ENCODE data around the gene CDH6. TPM values are rescaled to one million over a fixed set of nuclear protein-coding genes. Genes with fewer than 3 reads are reported as not detected.

Gene CDH6
- total RNA-seq, 1 experiment from 2014 or later = not detected

GRCh38 chr5:31329715-31330114 lies 136.2 kb downstream of the CDH6 start:
- no peaks in the 10 kb centered on the region for H3K27me3 ChIP-seq (ENCODE audit: insufficient read depth, low read depth)
- no peaks in the 10 kb centered on the region for H3K79me2 ChIP-seq (ENCODE audit: low read depth)
- H3F3A ChIP-seq (ENCODE audit: insufficient read depth, low read depth) = no peaks in the 10 kb centered on the region
- H3K9me2 ChIP-seq (ENCODE audit: insufficient read depth) = no peaks in the 10 kb centered on the region
- intact Hi-C loops (cut with micrococcal nuclease; ENCODE audit: unreplicated experiment) = no loop called here
- no peak overlapping the region for H3K4me3 ChIP-seq
- H3K36me3 ChIP-seq (ENCODE audit: low read depth) = no peaks in the 10 kb centered on the region
- no peak overlapping the region for H2AFZ ChIP-seq
- BruUV-seq (replicated peaks) = no TSS peak
- no peaks in the 10 kb centered on the region for H4K20me1 ChIP-seq (ENCODE audit: insufficient read depth)
- H3K9me3 ChIP-seq (ENCODE audit: insufficient read depth, low read depth) = no peaks in the 10 kb centered on the region
- no peak overlapping the region for H3K27ac ChIP-seq
- DNase-seq = no peak
- no peak overlapping the region for H3K4me2 ChIP-seq
- no peaks in the 10 kb centered on the region for H3K4me1 ChIP-seq (replicated peaks; ENCODE audit: insufficient read depth)
- TF ChIP-seq CTCF (conservative IDR thresholded peaks at IDR 0.05) = no peak
- TF ChIP-seq EZH2 (IDR thresholded peaks at IDR 0.05; ENCODE audit: low read depth) = no peak
- POLR2A ChIA-PET (ENCODE audit: unreplicated experiment) = no interaction called here
- CTCF ChIA-PET = interaction anchor here (0.9 kb wide), 1 partner anchor 156 kb away, joined by 6 read pairs; no protein-coding TSS in a partner anchor

GRCh38 chr5:31332160-31332559 lies 138.7 kb downstream of the CDH6 start:
- TF ChIP-seq CTCF (conservative IDR thresholded peaks at IDR 0.05) = no peak
- no peak for TF ChIP-seq EZH2 (IDR thresholded peaks at IDR 0.05; ENCODE audit: low read depth)
- POLR2A ChIA-PET (ENCODE audit: unreplicated experiment) = no interaction called here
- CTCF ChIA-PET = interaction anchor here (0.7 kb wide), 1 partner anchor 50 kb away, joined by 4 read pairs; no protein-coding TSS in a partner anchor

GRCh38 chr5:31333475-31333874 lies 140.0 kb downstream of the CDH6 start:
- no peaks in the 10 kb centered on the region for H3K9me3 ChIP-seq (ENCODE audit: insufficient read depth, low read depth)
- no peaks in the 10 kb centered on the region for H3K9me2 ChIP-seq (ENCODE audit: insufficient read depth)
- intact Hi-C loops (cut with micrococcal nuclease; ENCODE audit: unreplicated experiment) = no loop called here
- BruUV-seq (replicated peaks) = no TSS peak
- H3K27ac ChIP-seq = no peak overlapping the region
- no peak for DNase-seq
- peaks cover 10% of the 10 kb centered on the region for H3K27me3 ChIP-seq (ENCODE audit: insufficient read depth, low read depth)
- H3K4me3 ChIP-seq = no peak overlapping the region
- no peaks in the 10 kb centered on the region for H3K36me3 ChIP-seq (ENCODE audit: low read depth)
- no peaks in the 10 kb centered on the region for H3K4me1 ChIP-seq (replicated peaks; ENCODE audit: insufficient read depth)
- no peaks in the 10 kb centered on the region for H3K79me2 ChIP-seq (ENCODE audit: low read depth)
- no peak overlapping the region for H2AFZ ChIP-seq
- POLR2A ChIA-PET (ENCODE audit: unreplicated experiment) = no interaction called here
- CTCF ChIA-PET = no interaction called here
- H3K4me2 ChIP-seq = no peak overlapping the region
- TF ChIP-seq CTCF (conservative IDR thresholded peaks at IDR 0.05) (no peak), EZH2 (IDR thresholded peaks at IDR 0.05; ENCODE audit: low read depth) (no peak)
- H3F3A ChIP-seq (ENCODE audit: insufficient read depth, low read depth) = no peaks in the 10 kb centered on the region
- no peaks in the 10 kb centered on the region for H4K20me1 ChIP-seq (ENCODE audit: insufficient read depth)

More at GRCh38 chr5:31332160-31332559, 138.7 kb downstream of the CDH6 start:
- intact Hi-C loops (cut with micrococcal nuclease; ENCODE audit: unreplicated experiment) = no loop called here
- no peak for DNase-seq
- Histone ChIP-seq H3K9me3 (ENCODE audit: insufficient read depth, low read depth) (no peaks in the 10 kb centered on the region), H3K4me1 (replicated peaks; ENCODE audit: insufficient read depth) (no peaks in the 10 kb centered on the region), H3K4me3 (no peak overlapping the region), H3K27ac (no peak overlapping the region), H3K4me2 (no peak overlapping the region), H3K9me2 (ENCODE audit: insufficient read depth) (no peaks in the 10 kb centered on the region), H3K36me3 (ENCODE audit: low read depth) (no peaks in the 10 kb centered on the region), H3K27me3 (ENCODE audit: insufficient read depth, low read depth) (0 out of 2 replicates have a peak, but pooled peaks cover 6% of the 10 kb centered on the region), H3F3A (ENCODE audit: insufficient read depth, low read depth) (no peaks in the 10 kb centered on the region), H4K20me1 (ENCODE audit: insufficient read depth) (no peaks in the 10 kb centered on the region), H3K79me2 (ENCODE audit: low read depth) (no peaks in the 10 kb centered on the region), H2AFZ (no peak overlapping the region)
- BruUV-seq (replicated peaks) = no TSS peak
